H1 (cell line): ENCODE data around the gene JPT2.

Experiments used
- ATF2 ChIP-seq: IDR thresholded peaks from 2 replicates; pipeline ENCODE4 v1.6.1; 2012; ENCODE audit warnings: low read length, inconsistent platforms
- ATF3 ChIP-seq: IDR thresholded peaks from 2 replicates; pipeline ENCODE4 v1.6.1; 2011; ENCODE audit warnings: low read depth, mild to moderate bottlenecking, low read length; ENCODE audit not compliant: insufficient read depth
- CTCF ChIP-seq, 3 experiments: IDR thresholded peaks; 1 replicate in 2 of 3; 2 replicates in 1 of 3; pipeline versions ENCODE4 v1.5.1 to v1.6.1; 2011; ENCODE audit warnings: low read length in 3 of 3, mild to moderate bottlenecking in 3 of 3, inconsistent platforms in 2 of 3, low read depth in 1 of 3, moderate library complexity in 1 of 3; ENCODE audit not compliant: insufficient read depth in 1 of 3; ENCODE audit errors: control extremely low read depth in 1 of 3
- E2F6 ChIP-seq: IDR thresholded peaks from 2 replicates; pipeline ENCODE4 v1.6.1; 2012; ENCODE audit warnings: inconsistent platforms
- EZH2 ChIP-seq: fragments of 200-600 bp; sonication (generic); IDR thresholded peaks from 2 replicates; pipeline ENCODE4 v1.7.1; 2012; ENCODE audit warnings: low read depth, mild to moderate bottlenecking, moderate library complexity, low read length, inconsistent platforms; ENCODE audit not compliant: severe bottlenecking
- KDM1A ChIP-seq: fragments of 200-600, 300-600 bp; sonication (generic); IDR thresholded peaks from 2 replicates; pipeline ENCODE4 v1.7.1; 2016; ENCODE audit warnings: mild to moderate bottlenecking, low read length, borderline replicate concordance
- NANOG ChIP-seq: IDR thresholded peaks from 2 replicates; pipeline ENCODE4 v1.6.1; 2011; ENCODE audit warnings: low read length, low read depth, mild to moderate bottlenecking, inconsistent platforms; ENCODE audit not compliant: insufficient read depth, poor library complexity, severe bottlenecking
- POLR2A ChIP-seq, 2 experiments: IDR thresholded peaks; 1 replicate in 1 of 2; 2 replicates in 1 of 2; pipeline ENCODE4 v1.6.1; 2011; ENCODE audit warnings: low read depth in 2 of 2, low read length in 2 of 2, mild to moderate bottlenecking in 2 of 2; ENCODE audit errors: control extremely low read depth in 1 of 2
- RNF2 ChIP-seq: fragments of 200-900, 300-1000 bp; sonication (generic); IDR thresholded peaks from 2 replicates; pipeline ENCODE4 v1.7.1; 2016; ENCODE audit warnings: borderline replicate concordance, low read depth, mild to moderate bottlenecking, antibody characterized with exemption, low read length; ENCODE audit not compliant: poor library complexity, severe bottlenecking; ENCODE audit errors: missing control alignments
- SP2 ChIP-seq: IDR thresholded peaks from 2 replicates; pipeline ENCODE4 v1.6.1; 2012; ENCODE audit warnings: mild to moderate bottlenecking, low read length, inconsistent platforms
- TCF12 ChIP-seq: IDR thresholded peaks from 2 replicates; pipeline ENCODE4 v1.6.1; 2011; ENCODE audit warnings: low read depth, mild to moderate bottlenecking, low read length

- TF ChIP-seq NANOG (no peak), ATF2 (no peak), CTCF (IDR thresholded peaks at IDR 0.05; ENCODE audit: control extremely low read depth in 1 of 3, insufficient read depth in 1 of 3, low read depth in 1 of 3, low read length in 3 of 3) (no peak), ATF3 (no peak), E2F6 (no peak), POLR2A (IDR thresholded peaks at IDR 0.05; ENCODE audit: control extremely low read depth in 1 of 2, low read depth in 2 of 2, low read length in 2 of 2) (no peak), EZH2 (no peak), RNF2 (no peak), KDM1A (no peak), TCF12 (no peak), SP2 (no peak)
These were observed 62.9 kb downstream of the JPT2 start for GRCh38 chr16:1740781-1741490.
